ENCODE measurements around the gene ZNF365.

Gene ZNF365

GRCh38 chr10:62390497-62391176, 16.5 kb downstream of the ZNF365 start:
- no peak for TF ChIP-seq CTCF (conservative IDR thresholded peaks at IDR 0.05; ENCODE audit: low read depth, low read length)
- H3K9ac ChIP-seq: no peak overlapping the region
- H3K36me3 ChIP-seq (ENCODE audit: insufficient read depth): no peaks in the 10 kb centered on the region
- no peaks in the 10 kb centered on the region for H4K20me1 ChIP-seq (ENCODE audit: insufficient read depth)
- no peaks in the 10 kb centered on the region for H3K79me2 ChIP-seq (ENCODE audit: insufficient read depth, low read depth)
- no peak overlapping the region for H2AFZ ChIP-seq (ENCODE audit: low read depth)
- H3K27ac ChIP-seq: no peak overlapping the region
- H3K27me3 ChIP-seq (ENCODE audit: insufficient read depth, low read depth): no peaks in the 10 kb centered on the region
- H3K4me2 ChIP-seq: no peak overlapping the region
- no peak overlapping the region for H3K4me3 ChIP-seq (IDR thresholded peaks at IDR 0.05; ENCODE audit: insufficient read depth, low read depth, low read length)
- peaks cover 4% of the 10 kb centered on the region for H3K4me1 ChIP-seq (ENCODE audit: low read depth, poor library complexity, severe bottlenecking)

DNA sequence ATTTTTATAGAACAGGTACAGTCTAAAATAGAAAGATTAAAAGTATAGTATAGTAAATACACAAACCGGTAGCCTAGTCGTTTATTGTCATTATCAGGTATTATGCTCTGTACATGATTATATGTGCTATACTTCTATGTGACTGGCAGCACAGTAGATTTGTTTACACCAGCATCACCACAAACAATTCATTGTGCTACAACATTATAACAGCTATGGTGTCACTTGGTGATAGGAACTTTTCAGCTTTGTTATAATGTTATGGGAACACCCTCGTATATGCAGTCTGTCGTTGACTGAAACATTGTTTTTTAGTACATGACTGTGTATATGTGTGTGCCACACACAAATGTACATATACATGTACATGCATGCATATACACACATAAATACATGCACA, 19.1 kb downstream of the ZNF365 start:
- no peak overlapping the region for H3K4me2 ChIP-seq
- TF ChIP-seq CTCF (conservative IDR thresholded peaks at IDR 0.05; ENCODE audit: low read depth, low read length): no peak
- no peaks in the 10 kb centered on the region for H3K36me3 ChIP-seq (ENCODE audit: insufficient read depth)
- no peak overlapping the region for H3K4me3 ChIP-seq (IDR thresholded peaks at IDR 0.05; ENCODE audit: insufficient read depth, low read depth, low read length)
- H3K27ac ChIP-seq: no peak overlapping the region
- H2AFZ ChIP-seq (ENCODE audit: low read depth): no peak overlapping the region
- no peaks in the 10 kb centered on the region for H3K79me2 ChIP-seq (ENCODE audit: insufficient read depth, low read depth)
- H3K4me1 ChIP-seq (ENCODE audit: low read depth, poor library complexity, severe bottlenecking): no peaks in the 10 kb centered on the region
- no peaks in the 10 kb centered on the region for H3K27me3 ChIP-seq (ENCODE audit: insufficient read depth, low read depth)
- H4K20me1 ChIP-seq (ENCODE audit: insufficient read depth): no peaks in the 10 kb centered on the region
- no peak overlapping the region for H3K9ac ChIP-seq

DNA sequence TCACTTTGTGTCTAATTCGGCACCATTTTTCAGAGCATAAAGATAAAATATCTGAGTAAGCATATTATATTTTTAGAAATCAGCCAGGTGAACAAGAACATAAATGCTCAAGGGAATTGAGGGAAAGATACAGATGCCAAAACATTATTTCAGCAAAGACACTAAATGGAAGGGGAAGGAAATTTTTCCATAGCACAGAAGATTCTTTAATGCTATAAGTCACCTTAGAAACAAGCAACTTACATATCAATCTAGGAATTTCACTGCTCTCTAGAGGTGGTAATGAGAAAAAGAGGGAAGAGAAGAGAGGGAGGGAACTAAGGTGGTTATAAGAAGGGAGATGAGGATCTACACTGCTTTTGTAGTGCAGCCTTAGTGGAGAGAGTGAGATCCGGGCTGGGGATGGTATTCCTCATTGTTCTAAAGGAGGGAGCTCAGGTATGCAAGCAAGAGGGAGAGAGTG, 20.4 kb downstream of the ZNF365 start:
- no peak overlapping the region for H3K9ac ChIP-seq
- H4K20me1 ChIP-seq (ENCODE audit: insufficient read depth): no peaks in the 10 kb centered on the region
- no peak overlapping the region for H3K4me2 ChIP-seq
- H3K79me2 ChIP-seq (ENCODE audit: insufficient read depth, low read depth): no peaks in the 10 kb centered on the region
- no peak overlapping the region for H2AFZ ChIP-seq (ENCODE audit: low read depth)
- TF ChIP-seq CTCF (conservative IDR thresholded peaks at IDR 0.05; ENCODE audit: low read depth, low read length): no peak
- H3K27me3 ChIP-seq (ENCODE audit: insufficient read depth, low read depth): no peaks in the 10 kb centered on the region
- no peaks in the 10 kb centered on the region for H3K36me3 ChIP-seq (ENCODE audit: insufficient read depth)
- no peak overlapping the region for H3K27ac ChIP-seq
- H3K4me1 ChIP-seq (ENCODE audit: low read depth, poor library complexity, severe bottlenecking): no peaks in the 10 kb centered on the region
- no peak overlapping the region for H3K4me3 ChIP-seq (IDR thresholded peaks at IDR 0.05; ENCODE audit: insufficient read depth, low read depth, low read length)

DNA sequence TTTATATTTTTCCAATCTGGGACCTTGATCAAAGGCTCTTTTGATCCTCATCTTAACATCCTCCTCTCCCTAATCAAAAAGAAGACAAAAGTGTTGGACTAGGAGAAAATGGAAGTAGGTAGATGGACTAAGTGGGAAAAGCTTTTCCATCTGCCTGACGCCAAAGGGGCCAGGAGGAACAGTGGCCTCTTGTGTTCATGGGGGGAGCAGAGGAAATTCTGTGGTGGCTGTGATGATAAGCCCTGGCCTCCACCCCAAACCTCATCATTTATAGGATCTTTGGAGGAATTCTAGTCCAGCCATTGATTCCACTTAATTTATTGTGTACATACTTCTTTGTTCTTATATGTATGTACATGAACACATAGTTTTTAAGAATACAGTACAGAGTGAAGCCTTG, 21.7 kb downstream of the ZNF365 start:
- Histone ChIP-seq H3K4me1 (ENCODE audit: low read depth, poor library complexity, severe bottlenecking) (no peaks in the 10 kb centered on the region), H3K27ac (no peak overlapping the region), H3K27me3 (ENCODE audit: insufficient read depth, low read depth) (no peaks in the 10 kb centered on the region), H3K4me2 (no peak overlapping the region), H3K9ac (no peak overlapping the region), H3K4me3 (IDR thresholded peaks at IDR 0.05; ENCODE audit: insufficient read depth, low read depth, low read length) (no peak overlapping the region), H4K20me1 (ENCODE audit: insufficient read depth) (no peaks in the 10 kb centered on the region), H2AFZ (ENCODE audit: low read depth) (no peak overlapping the region), H3K36me3 (ENCODE audit: insufficient read depth) (no peaks in the 10 kb centered on the region), H3K79me2 (ENCODE audit: insufficient read depth, low read depth) (no peaks in the 10 kb centered on the region)
- TF ChIP-seq CTCF (conservative IDR thresholded peaks at IDR 0.05; ENCODE audit: low read depth, low read length): no peak

Data from KMS-11 (cell line).